ENCODE results near the gene PDXK. TPM values are rescaled to one million over a fixed set of nuclear protein-coding genes. Genes with fewer than 3 reads are reported as not detected.

PDXK gene
- total and polyA plus RNA-seq, 2 donors (not counting 3 experiments of a cell fraction or from before 2014, with no cell fraction given): 44.2 to 59.1 TPM

DNA sequence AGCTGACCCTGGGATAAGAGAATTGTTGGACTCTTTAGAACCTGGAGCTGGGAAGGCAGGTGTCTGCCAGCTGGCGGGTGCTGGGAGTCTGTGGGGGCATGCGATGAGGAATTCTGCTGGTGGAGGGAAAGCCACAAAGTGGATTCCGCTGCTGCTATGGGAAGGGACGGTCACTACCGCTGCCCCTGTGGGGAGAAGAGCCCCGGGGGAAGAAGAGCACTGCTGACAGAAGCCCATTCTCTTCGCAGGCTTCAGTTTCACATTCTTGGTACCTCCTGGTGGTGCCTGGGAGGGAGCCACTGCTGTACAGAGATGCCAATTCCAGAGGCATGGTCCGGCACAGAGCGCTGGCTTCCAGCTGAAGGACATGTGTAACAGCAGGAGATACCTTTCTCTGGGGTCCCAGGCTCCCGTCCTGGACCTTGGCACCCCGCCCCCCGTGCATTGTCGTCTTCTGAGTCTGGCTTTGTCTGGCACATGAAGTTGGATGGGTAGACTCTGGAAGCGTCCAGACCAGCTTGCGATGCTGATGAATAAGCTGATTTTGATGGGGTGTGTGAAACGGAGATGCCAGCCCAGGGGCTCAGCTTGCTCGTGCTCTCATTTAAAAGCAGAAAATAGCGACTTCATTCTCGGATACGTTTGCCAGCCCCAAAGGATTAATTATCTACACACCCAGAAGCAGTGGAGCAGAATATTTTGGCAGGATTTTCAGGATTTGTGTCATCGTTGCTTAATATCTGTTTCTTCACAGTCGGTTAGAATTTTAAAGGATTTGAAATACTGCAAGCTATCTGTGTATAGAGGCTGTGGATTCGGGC lies 13.2 kb downstream of the PDXK start:
- DNase-seq (ENCODE audit: low read depth, low spot score) (no peak), FAIRE-seq (no peak)
- peaks cover 24% of the 10 kb centered on the region for H3K79me2 ChIP-seq (ENCODE audit: control insufficient read depth, insufficient read depth, low read length)
- no TSS peak for BruUV-seq (replicated peaks)
- no peaks in the 10 kb centered on the region for H3K36me3 ChIP-seq (ENCODE audit: control insufficient read depth in 2 of 2, extremely low read depth in 1 of 2, insufficient read depth in 2 of 2, low read length in 2 of 2)
- H3K9ac ChIP-seq (replicated peaks; ENCODE audit: extremely low read depth, insufficient read depth, low read length): no peak overlapping the region
- H3K9me3 ChIP-seq (replicated peaks; ENCODE audit: control insufficient read depth, insufficient read depth, low read length): no peaks in the 10 kb centered on the region
- H3K4me1 ChIP-seq (ENCODE audit: control insufficient read depth, extremely low read depth, insufficient read depth, low read length): peaks cover 21% of the 10 kb centered on the region
- dilution Hi-C loops (cut with MboI; ENCODE audit: extremely low pct_ligation_motif_present, low sequenced_read_pairs): no loop called here
- ChIA-PET CTCF (no interaction called here), POLR2A (no interaction called here)
- H3K27ac ChIP-seq (ENCODE audit: insufficient read depth, low read depth, low read length): no peak overlapping the region
- no peak overlapping the region for H3K4me2 ChIP-seq (ENCODE audit: insufficient read depth, low read length)
- no peaks in the 10 kb centered on the region for H3K9me1 ChIP-seq (replicated peaks; ENCODE audit: control insufficient read depth, extremely low read depth, insufficient read depth, low read length)
- no peak overlapping the region for H3K4me3 ChIP-seq (replicated peaks in 1 of 3; ENCODE audit: insufficient read depth in 1 of 3, low read depth in 1 of 3, low read length in 3 of 3)
- no peak overlapping the region for H2AFZ ChIP-seq (ENCODE audit: low read depth, low read length)
- H3K27me3 ChIP-seq (ENCODE audit: control insufficient read depth in 2 of 2, insufficient read depth in 2 of 2, low read length in 2 of 2): no peaks in the 10 kb centered on the region
- H4K20me1 ChIP-seq (replicated peaks; ENCODE audit: control insufficient read depth, extremely low read depth, insufficient read depth, low read length): no peaks in the 10 kb centered on the region
- intact Hi-C loops (cut with micrococcal nuclease): no loop called here
- TF ChIP-seq POLR2A (IDR thresholded peaks at IDR 0.05; ENCODE audit: low read depth, low read length): no peak
- TF ChIP-seq, protein P1, sequence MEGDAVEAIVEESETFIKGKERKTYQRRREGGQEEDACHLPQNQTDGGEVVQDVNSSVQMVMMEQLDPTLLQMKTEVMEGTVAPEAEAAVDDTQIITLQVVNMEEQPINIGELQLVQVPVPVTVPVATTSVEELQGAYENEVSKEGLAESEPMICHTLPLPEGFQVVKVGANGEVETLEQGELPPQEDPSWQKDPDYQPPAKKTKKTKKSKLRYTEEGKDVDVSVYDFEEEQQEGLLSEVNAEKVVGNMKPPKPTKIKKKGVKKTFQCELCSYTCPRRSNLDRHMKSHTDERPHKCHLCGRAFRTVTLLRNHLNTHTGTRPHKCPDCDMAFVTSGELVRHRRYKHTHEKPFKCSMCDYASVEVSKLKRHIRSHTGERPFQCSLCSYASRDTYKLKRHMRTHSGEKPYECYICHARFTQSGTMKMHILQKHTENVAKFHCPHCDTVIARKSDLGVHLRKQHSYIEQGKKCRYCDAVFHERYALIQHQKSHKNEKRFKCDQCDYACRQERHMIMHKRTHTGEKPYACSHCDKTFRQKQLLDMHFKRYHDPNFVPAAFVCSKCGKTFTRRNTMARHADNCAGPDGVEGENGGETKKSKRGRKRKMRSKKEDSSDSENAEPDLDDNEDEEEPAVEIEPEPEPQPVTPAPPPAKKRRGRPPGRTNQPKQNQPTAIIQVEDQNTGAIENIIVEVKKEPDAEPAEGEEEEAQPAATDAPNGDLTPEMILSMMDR (IDR thresholded peaks at IDR 0.05; ENCODE audit: extremely low read depth in 1 of 2, insufficient read depth in 1 of 2, low read depth in 1 of 2, low read length in 2 of 2): no peak
- no peak for TF ChIP-seq MYC (IDR thresholded peaks at IDR 0.05; ENCODE audit: low read depth, low read length)
- TF ChIP-seq JUN (IDR thresholded peaks at IDR 0.05; ENCODE audit: borderline replicate concordance, insufficient read depth, insufficient read length, low read depth): no peak
- no peak for TF ChIP-seq EZH2 (IDR thresholded peaks at IDR 0.05; ENCODE audit: borderline replicate concordance, low read depth, low read length, severe bottlenecking)
- no peak for TF ChIP-seq GATA2 (IDR thresholded peaks at IDR 0.05; ENCODE audit: insufficient read depth, insufficient read length, low read depth, low read length)
- TF ChIP-seq MAX (IDR thresholded peaks at IDR 0.05; ENCODE audit: insufficient read depth, insufficient read length): no peak
- TF ChIP-seq POLR2AphosphoS5 (IDR thresholded peaks at IDR 0.05; ENCODE audit: insufficient read depth, low read depth, low read length): no peak
- TF ChIP-seq FOS (IDR thresholded peaks at IDR 0.05; ENCODE audit: borderline replicate concordance, insufficient read depth, low read length): no peak

Measured in endothelial cell of umbilical vein (primary cell).